Measurements from ENCODE around the gene ASXL3. TPM values are rescaled to one million over a fixed set of nuclear protein-coding genes. Genes with fewer than 3 reads are reported as not detected.

The ASXL3 gene
- total and polyA plus RNA-seq, 9 of the 15 experiments (the other 6 are each of a cell fraction or from before 2014, with no cell fraction given): not detected

- TF ChIP-seq HDAC8 (tag; IDR thresholded peaks at IDR 0.05) (no peak), TCFL5 (CRISPR knock-in tag; conservative IDR thresholded peaks at IDR 0.05) (no peak), EGR1 (conservative IDR thresholded peaks at IDR 0.05) (no peak), MECOM (CRISPR knock-in tag; IDR thresholded peaks at IDR 0.05) (no peak)
These were observed 3.8 kb downstream of the ASXL3 start (continued) for GRCh38 chr18:33581856-33582255.

- CTCF ChIA-PET (ENCODE audit: low intra/inter-chr PET ratio): no interaction called here
- DNase-seq (ENCODE audit: extremely low read depth in 1 of 4, low spot score in 3 of 4) (no peak), FAIRE-seq (no peak), ATAC-seq (no peak)
- Histone ChIP-seq H3K4me2 (ENCODE audit: insufficient read depth, low read length) (no peak overlapping the region), H3K9me3 (replicated peaks; ENCODE audit: control insufficient read depth, insufficient read depth, low read depth, low read length) (no peaks in the 10 kb centered on the region; the same call in 1 of the 2 replicates), H3K27me3 (ENCODE audit: control insufficient read depth in 2 of 2, insufficient read depth in 2 of 2, low read length in 2 of 2) (no peaks in the 10 kb centered on the region), H3K27ac (ENCODE audit: extremely low read depth, low read depth, low read length) (no peak overlapping the region), H3K79me2 (ENCODE audit: control insufficient read depth, insufficient read depth, low read length) (no peaks in the 10 kb centered on the region), H3K4me3 (no peak overlapping the region), H3K36me3 (ENCODE audit: control insufficient read depth, insufficient read depth, low read length) (no peaks in the 10 kb centered on the region), H3K9ac (ENCODE audit: insufficient read depth in 1 of 2, low read depth in 2 of 2, low read length in 2 of 2) (no peak overlapping the region), H4K20me1 (replicated peaks; ENCODE audit: control insufficient read depth, insufficient read depth, low read length) (no peaks in the 10 kb centered on the region), H3K9me1 (ENCODE audit: control insufficient read depth, insufficient read depth, low read length) (no peaks in the 10 kb centered on the region), H2AFZ (ENCODE audit: low read depth, low read length) (no peak overlapping the region), H3K4me1 (replicated peaks in 1 of 2; ENCODE audit: control insufficient read depth in 2 of 2, insufficient read depth in 2 of 2, low read length in 2 of 2) (no peaks in the 10 kb centered on the region)
- 0% methylated on average over 1 of the region's 1 CpG for WGBS (ENCODE audit: insufficient coverage, low coverage, missing lambda C conversion rate)
- in situ Hi-C loops (cut with MboI) (no loop called here), intact Hi-C loops (cut with micrococcal nuclease) (no loop called here)
- POLR2A ChIA-PET: no interaction called here
- no TSS peak for BruUV-seq (replicated peaks)
- TF ChIP-seq RREB1 (CRISPR knock-in tag; IDR thresholded peaks at IDR 0.05): no peak
- no peak for TF ChIP-seq SMARCE1 (IDR thresholded peaks at IDR 0.05)
- no peak for TF ChIP-seq GATAD2A (IDR thresholded peaks at IDR 0.05)
- no peak for TF ChIP-seq RBFOX2 (IDR thresholded peaks at IDR 0.05; ENCODE audit: low read depth, low read length)
- no peak for TF ChIP-seq CGGBP1 (CRISPR knock-in tag; IDR thresholded peaks at IDR 0.05)
- no peak for TF ChIP-seq GTF2E2 (tag; IDR thresholded peaks at IDR 0.05)
- no peak for TF ChIP-seq NFE2 (IDR thresholded peaks at IDR 0.05; ENCODE audit: low read depth)
- TF ChIP-seq, protein P1, sequence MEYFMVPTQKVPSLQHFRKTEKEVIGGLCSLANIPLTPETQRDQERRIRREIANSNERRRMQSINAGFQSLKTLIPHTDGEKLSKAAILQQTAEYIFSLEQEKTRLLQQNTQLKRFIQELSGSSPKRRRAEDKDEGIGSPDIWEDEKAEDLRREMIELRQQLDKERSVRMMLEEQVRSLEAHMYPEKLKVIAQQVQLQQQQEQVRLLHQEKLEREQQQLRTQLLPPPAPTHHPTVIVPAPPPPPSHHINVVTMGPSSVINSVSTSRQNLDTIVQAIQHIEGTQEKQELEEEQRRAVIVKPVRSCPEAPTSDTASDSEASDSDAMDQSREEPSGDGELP (CRISPR knock-in tag; IDR thresholded peaks at IDR 0.05; ENCODE audit: borderline replicate concordance): no peak
- no peak for TF ChIP-seq MLX (CRISPR knock-in tag; conservative IDR thresholded peaks at IDR 0.05)
- TF ChIP-seq MYNN (IDR thresholded peaks at IDR 0.05): no peak
- no peak for TF ChIP-seq MYNN (CRISPR knock-in tag; IDR thresholded peaks at IDR 0.05)
- TF ChIP-seq NELFE (IDR thresholded peaks at IDR 0.05; ENCODE audit: insufficient read depth, insufficient read length): no peak
- no peak for TF ChIP-seq ZFP30 (CRISPR knock-in tag; IDR thresholded peaks at IDR 0.05; ENCODE audit: borderline replicate concordance)
These were observed 5.9 kb downstream of the ASXL3 start for GRCh38 chr18:33583901-33584300.

All from K562 (cell line).